Activated T-helper 2 cell treated with anti-CD3 and anti-CD28 coated beads, Interferon-gamma antibody, Interleukin-2, Interleukin-4, amounts not matched to agents 10 μg/mL and 5 μg/mL and 100 μg/mL, durations not matched to agents 14 hours and 24 hours and 36 hours (primary cell): ENCODE results near the gene EFNB1. TPM values are rescaled to one million over a fixed set of nuclear protein-coding genes. Genes with fewer than 3 reads are reported as not detected.

Experiments used
- DNase-seq: peaks from one replicate; pipeline ENCODE4 v3.0.0; 2021; ENCODE audit warnings: low spot score
- H3K27ac Mint-ChIP-seq: one replicate; pipeline ENCODE4 v1.8.0; 2021; ENCODE audit warnings: mixed read lengths
- H3K27me3 Mint-ChIP-seq: one replicate; pipeline ENCODE4 v1.8.0; 2021; ENCODE audit warnings: low read depth, mixed read lengths
- H3K36me3 Mint-ChIP-seq: one replicate; pipeline ENCODE4 v1.8.0; 2021; ENCODE audit warnings: low read depth, mixed read lengths
- H3K4me1 Mint-ChIP-seq: one replicate; pipeline ENCODE4 v1.8.0; 2021; ENCODE audit warnings: low read depth, mixed read lengths
- H3K4me3 Mint-ChIP-seq: one replicate; pipeline ENCODE4 v1.8.0; 2021; ENCODE audit warnings: low read depth, mild to moderate bottlenecking, moderate library complexity, mixed read lengths
- H3K9me3 Mint-ChIP-seq: one replicate; pipeline ENCODE4 v1.8.0; 2021; ENCODE audit warnings: mixed read lengths
- intact Hi-C: fragments of 100-400 bp; cut with micrococcal nuclease; formaldehyde crosslinking; loops from one replicate; pipeline ENCODE4 v1.15.1; 2023
- total RNA-seq: library from RNA; stranded (reverse); gene quantifications from 2 replicates; pipeline ENCODE4 v1.2.3, GENCODE V29; 2022

EFNB1 gene
- total RNA-seq, 1 donor from 2014 or later, result 7.4 TPM

DNA sequence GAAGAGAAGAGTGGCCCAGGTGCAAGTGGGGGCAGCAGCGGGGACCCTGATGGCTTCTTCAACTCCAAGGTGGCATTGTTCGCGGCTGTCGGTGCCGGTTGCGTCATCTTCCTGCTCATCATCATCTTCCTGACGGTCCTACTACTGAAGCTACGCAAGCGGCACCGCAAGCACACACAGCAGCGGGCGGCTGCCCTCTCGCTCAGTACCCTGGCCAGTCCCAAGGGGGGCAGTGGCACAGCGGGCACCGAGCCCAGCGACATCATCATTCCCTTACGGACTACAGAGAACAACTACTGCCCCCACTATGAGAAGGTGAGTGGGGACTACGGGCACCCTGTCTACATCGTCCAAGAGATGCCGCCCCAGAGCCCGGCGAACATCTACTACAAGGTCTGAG is 11.4 kb downstream of the EFNB1 start:
- Mint-ChIP-seq H3K36me3 (no peaks in the 10 kb centered on the region), H3K4me1 (no peaks in the 10 kb centered on the region), H3K27ac (no peak overlapping the region), H3K27me3 (no peaks in the 10 kb centered on the region), H3K9me3 (no peaks in the 10 kb centered on the region), H3K4me3 (no peak overlapping the region)
- no peak for DNase-seq
- intact Hi-C loops, result no loop called here

DNA sequence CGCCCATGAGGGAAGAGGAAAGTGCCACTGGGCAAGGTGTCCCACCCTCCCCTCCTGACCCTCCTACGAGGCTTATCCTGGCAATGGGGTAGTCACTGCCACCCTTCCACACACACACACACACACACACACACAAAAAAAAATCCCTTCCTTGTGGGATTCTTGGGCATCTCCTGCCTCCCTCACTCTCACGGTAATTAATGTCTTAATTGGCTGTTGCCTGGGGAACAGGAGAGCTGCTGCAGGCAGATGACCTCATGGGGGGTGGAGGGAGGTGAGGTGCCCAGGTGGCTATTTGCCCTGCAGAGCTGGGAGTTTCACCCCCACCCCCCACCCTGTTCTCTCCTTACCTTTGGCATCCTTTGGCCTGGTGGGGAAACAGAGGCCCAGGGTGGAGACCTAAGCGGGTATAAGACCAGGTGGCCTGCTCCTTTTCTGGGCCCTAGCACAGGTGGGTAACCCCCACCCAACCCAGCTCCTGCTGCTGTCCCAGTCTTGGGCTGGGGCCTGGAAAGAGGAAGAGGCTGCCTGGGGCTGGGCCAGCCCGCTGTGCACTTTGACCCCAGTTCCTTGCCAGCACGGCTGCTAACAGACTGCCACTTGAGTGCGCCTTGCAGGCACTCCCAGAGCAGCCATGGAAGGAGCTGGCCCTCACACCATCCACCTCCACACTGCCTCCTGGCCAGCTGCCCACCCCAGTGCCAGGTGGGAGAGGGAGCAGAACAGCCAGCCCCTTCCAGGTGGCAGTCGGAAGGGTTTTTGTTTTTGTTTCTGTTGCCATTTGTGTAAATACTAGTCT is 12.6 kb downstream of the EFNB1 start:
- Mint-ChIP-seq H3K27me3 (no peaks in the 10 kb centered on the region), H3K27ac (no peak overlapping the region), H3K9me3 (no peaks in the 10 kb centered on the region), H3K4me1 (no peaks in the 10 kb centered on the region), H3K4me3 (no peak overlapping the region), H3K36me3 (no peaks in the 10 kb centered on the region)
- no peak for DNase-seq
- intact Hi-C loops, result no loop called here

DNA sequence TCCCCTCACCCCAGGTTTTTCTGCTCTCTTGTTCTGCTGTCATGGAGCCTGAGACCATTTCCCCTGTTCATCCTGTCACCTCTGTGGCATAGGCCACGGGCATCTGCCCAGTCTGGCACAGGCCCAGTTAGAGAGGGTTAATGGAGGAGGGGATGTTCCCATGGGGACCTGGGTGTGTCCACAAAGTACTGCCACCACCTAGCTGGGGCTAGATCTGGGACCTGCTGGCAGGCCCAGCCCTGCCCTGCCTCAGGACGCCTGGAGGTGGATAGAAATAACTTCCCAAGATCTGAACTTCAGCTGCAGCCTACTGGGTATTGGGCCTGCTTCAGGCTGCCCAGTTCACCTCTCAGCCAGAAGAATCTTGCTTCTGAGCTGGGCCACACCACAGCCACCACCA is 13.5 kb downstream of the EFNB1 start:
- Mint-ChIP-seq H3K4me3 (no peak overlapping the region), H3K27ac (no peak overlapping the region), H3K9me3 (no peaks in the 10 kb centered on the region), H3K36me3 (no peaks in the 10 kb centered on the region), H3K4me1 (no peaks in the 10 kb centered on the region), H3K27me3 (no peaks in the 10 kb centered on the region)
- intact Hi-C loops, result no loop called here
- no peak for DNase-seq

DNA sequence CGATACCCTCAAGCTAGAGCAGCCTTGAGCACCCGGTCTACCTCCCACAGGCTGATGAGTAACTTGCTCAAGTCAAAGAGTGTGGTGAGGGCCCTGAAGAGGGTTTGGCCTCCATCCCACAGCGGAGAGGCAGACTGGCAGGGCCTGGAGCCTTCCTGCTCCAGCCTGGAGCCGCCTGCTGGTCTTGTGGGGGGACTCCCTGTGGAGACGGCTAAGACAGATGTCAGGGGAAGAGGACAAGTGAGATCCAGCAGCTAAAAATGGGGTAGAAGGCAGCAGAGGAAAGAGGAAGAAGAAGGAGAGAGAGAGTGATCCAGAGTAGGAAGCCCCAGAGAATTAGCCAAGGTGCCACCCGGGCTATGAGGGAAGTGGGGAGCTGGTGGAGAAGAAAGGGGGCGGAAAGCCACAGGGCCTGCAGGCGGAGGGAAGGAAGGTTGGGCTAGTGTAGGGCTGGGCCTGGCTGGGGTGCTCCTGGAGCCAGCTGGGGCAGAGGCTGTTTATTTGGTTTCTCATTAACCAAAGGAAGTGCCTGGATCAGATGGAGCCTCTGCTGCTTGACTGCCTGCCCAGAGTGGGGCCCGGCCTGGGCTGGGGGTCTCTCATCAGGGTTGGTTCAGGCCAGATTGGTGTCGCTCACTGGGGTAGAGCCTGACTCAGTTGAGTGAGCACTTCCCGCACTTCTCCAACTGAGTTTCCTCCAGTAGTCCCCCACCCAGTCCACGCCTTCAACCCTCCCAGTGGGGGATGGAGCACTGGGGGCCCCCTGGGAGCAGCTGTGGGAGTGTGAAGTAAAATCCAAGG is 14.2 kb downstream of the EFNB1 start:
- Mint-ChIP-seq H3K4me3 (no peak overlapping the region), H3K27ac (no peak overlapping the region), H3K36me3 (no peaks in the 10 kb centered on the region), H3K4me1 (no peaks in the 10 kb centered on the region), H3K27me3 (no peaks in the 10 kb centered on the region), H3K9me3 (no peaks in the 10 kb centered on the region)
- no peak for DNase-seq
- intact Hi-C loops, result no loop called here

DNA sequence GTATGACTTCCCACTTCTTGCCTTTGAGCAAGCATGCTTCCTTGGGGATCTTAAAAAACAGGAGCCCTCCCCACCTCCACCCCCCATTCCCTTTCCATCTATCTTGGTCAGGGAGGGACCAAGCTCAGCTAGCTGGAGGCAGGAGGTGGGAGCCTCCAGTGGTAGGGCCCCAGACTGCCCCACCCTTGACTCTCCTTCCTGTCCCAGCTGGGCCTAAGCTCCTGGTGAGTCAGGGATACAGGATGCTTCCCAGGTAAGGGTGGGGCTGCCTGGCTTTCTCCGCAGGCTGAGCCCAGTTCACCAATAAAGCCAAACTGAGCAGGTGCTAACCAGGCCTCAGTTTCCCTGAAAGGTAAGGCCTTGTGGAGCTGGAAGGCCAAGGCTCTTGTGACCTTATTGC is 15.2 kb downstream of the EFNB1 start:
- DNase-seq, result no peak
- Mint-ChIP-seq H3K27ac (no peak overlapping the region), H3K27me3 (no peaks in the 10 kb centered on the region), H3K36me3 (no peaks in the 10 kb centered on the region), H3K4me3 (no peak overlapping the region), H3K9me3 (no peaks in the 10 kb centered on the region), H3K4me1 (no peaks in the 10 kb centered on the region)
- intact Hi-C loops, result no loop called here

DNA sequence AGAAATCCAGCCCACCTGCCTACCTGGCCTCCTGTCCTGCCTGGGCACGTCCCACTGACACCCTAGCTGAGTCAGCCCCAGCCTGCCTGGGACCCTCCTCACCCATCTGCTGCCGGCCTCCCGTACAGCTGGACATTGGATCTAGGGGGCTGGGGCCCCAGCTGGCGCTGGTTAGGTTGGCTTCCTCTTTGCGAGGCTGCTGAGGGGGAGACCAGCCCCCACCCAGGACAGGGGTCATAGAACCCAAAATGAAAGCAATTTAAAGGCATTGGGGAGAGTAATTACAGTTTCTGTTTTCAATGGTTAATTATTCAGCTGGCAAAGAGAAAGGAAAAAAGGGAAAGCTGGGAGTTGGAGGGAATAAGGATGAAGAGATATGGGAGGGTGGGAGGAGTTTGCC is 15.8 kb downstream of the EFNB1 start:
- intact Hi-C loops, result no loop called here
- no peak overlapping the region for H3K27ac Mint-ChIP-seq
- no peaks in the 10 kb centered on the region for H3K4me1 Mint-ChIP-seq
- no peaks in the 10 kb centered on the region for H3K27me3 Mint-ChIP-seq
- H3K4me3 Mint-ChIP-seq, result no peak overlapping the region
- no peak for DNase-seq
- no peaks in the 10 kb centered on the region for H3K9me3 Mint-ChIP-seq
- no peaks in the 10 kb centered on the region for H3K36me3 Mint-ChIP-seq

DNA sequence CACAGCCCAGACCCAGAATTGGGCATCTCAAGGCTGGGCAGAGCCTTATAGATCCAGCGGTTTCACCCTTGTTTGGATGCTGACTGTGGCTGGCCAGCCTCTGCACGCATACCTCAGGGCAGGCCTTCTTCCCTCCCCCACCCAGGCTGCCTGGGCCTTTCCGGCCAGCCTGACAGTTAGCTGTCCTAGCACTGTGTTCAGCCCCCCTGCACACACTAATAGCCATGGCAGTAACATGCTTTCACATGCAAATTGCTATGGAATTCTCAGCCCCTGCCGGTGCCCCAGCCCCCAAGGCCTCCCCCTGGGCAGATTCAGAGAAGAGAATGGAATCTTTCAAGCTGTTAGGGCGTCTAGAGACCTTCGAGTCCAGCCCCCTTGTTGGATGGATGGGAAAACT is 17.7 kb downstream of the EFNB1 start:
- no peaks in the 10 kb centered on the region for H3K9me3 Mint-ChIP-seq
- H3K27ac Mint-ChIP-seq, result no peak overlapping the region
- no peak for DNase-seq
- no peaks in the 10 kb centered on the region for H3K27me3 Mint-ChIP-seq
- intact Hi-C loops, result no loop called here
- no peak overlapping the region for H3K4me3 Mint-ChIP-seq
- H3K36me3 Mint-ChIP-seq, result no peaks in the 10 kb centered on the region
- no peaks in the 10 kb centered on the region for H3K4me1 Mint-ChIP-seq

DNA sequence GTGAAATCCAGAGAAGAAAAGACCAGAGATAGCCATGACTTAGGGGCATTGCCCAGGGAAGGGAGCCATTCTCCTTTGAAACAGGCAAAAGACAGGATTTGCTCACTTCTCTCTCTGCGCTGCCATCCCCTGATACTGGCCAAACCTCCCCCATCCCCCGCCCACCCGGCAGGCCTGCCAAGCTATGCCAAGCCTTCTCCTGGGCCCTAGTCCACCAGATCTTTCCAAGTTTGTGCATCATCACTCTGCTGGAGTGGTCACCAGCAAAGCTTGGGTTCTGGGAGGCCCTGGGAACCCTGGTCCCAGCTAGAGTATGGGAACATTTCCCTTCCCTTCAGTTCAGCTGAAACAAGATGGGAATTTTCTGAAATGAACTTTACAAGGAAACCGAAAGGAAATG is 18.4 kb downstream of the EFNB1 start:
- no peak for DNase-seq
- Mint-ChIP-seq H3K9me3 (no peaks in the 10 kb centered on the region), H3K27ac (no peak overlapping the region), H3K4me1 (no peaks in the 10 kb centered on the region), H3K4me3 (no peak overlapping the region), H3K36me3 (no peaks in the 10 kb centered on the region), H3K27me3 (no peaks in the 10 kb centered on the region)
- intact Hi-C loops, result no loop called here

DNA sequence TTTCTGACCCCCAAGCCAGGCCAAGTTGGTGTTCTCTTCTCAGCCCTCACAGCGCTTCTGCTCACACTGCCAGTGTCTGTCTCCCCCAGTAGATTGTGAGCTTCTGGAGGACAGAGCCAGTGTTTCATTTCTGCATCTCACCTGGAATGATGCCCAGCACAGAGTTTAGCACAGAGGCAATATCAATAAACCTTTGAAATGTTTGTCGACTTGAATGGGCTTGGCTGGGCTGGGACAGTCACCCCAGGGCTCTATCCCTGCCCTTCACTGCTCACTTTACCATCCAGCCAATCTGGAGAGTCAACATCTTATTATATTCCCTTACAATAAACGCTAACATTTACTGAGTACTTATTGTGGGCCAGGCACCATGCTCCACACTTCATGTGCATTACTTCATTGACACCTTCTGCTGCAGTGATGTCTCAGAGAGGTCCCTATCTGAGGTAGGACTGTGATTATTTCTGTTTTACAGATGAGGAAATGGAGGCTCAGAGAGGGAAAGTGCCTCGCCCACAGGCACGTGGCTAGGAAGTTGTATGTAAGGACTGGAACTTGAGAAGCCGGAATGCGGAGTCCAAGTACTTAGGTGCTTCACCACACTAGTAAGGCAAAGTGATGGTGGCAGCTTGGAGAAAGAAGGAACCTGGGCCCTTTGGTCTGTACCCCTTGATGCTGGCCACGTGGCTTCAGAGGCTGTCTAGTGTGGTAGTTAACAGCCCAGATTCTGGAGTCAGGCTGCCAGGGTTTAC is 19.5 kb downstream of the EFNB1 start:
- intact Hi-C loops, result no loop called here
- Mint-ChIP-seq H3K27me3 (no peaks in the 10 kb centered on the region), H3K27ac (no peak overlapping the region), H3K4me1 (no peaks in the 10 kb centered on the region), H3K9me3 (no peaks in the 10 kb centered on the region), H3K36me3 (no peaks in the 10 kb centered on the region), H3K4me3 (no peak overlapping the region)
- no peak for DNase-seq

DNA sequence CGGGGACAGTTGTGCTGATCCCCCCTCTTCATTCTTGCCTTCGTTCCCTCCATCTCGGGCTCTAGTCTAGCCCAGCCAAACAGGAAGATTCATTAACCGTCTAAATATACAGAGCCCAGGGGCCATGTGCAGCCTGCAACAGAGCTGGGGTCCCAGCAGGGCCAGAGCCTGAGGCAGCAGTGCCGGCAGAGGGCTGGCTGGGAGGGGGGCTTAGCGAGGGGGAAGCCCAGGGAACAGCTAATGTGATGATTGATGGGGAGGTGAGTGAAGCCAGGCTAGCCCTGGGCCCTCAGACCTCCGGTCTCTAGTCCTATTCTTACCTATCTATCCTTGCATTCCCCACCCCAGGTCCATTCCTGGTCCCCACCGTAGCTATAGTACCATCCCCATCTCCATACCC is 22.3 kb downstream of the EFNB1 start:
- Mint-ChIP-seq H3K27me3 (no peaks in the 10 kb centered on the region), H3K9me3 (no peaks in the 10 kb centered on the region), H3K27ac (no peak overlapping the region), H3K4me1 (no peaks in the 10 kb centered on the region), H3K36me3 (no peaks in the 10 kb centered on the region), H3K4me3 (no peak overlapping the region)
- intact Hi-C loops, result no loop called here
- no peak for DNase-seq

DNA sequence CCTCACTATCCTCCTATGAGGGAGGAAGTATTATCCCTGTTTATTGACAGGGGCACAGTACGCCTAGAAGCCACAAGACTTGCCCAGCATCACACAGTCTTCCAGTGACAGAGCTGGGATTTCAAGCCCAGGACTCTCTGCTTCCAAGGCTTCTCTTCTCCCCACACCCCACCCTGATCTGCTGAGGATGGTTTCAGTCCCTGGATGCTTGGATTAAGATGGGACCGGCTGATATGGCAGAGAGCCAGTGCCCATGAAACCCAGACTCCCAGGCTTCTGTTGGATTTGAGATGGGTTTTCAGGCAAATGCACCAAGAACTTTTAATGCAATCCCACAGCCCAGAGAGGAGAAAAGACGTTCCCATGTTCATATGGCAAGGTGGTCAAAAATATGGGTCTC is 23.2 kb downstream of the EFNB1 start:
- no peak overlapping the region for H3K27ac Mint-ChIP-seq
- H3K9me3 Mint-ChIP-seq, result no peaks in the 10 kb centered on the region
- DNase-seq, result no peak
- H3K4me3 Mint-ChIP-seq, result no peak overlapping the region
- intact Hi-C loops, result no loop called here
- no peaks in the 10 kb centered on the region for H3K36me3 Mint-ChIP-seq
- H3K27me3 Mint-ChIP-seq, result no peaks in the 10 kb centered on the region
- no peaks in the 10 kb centered on the region for H3K4me1 Mint-ChIP-seq

DNA sequence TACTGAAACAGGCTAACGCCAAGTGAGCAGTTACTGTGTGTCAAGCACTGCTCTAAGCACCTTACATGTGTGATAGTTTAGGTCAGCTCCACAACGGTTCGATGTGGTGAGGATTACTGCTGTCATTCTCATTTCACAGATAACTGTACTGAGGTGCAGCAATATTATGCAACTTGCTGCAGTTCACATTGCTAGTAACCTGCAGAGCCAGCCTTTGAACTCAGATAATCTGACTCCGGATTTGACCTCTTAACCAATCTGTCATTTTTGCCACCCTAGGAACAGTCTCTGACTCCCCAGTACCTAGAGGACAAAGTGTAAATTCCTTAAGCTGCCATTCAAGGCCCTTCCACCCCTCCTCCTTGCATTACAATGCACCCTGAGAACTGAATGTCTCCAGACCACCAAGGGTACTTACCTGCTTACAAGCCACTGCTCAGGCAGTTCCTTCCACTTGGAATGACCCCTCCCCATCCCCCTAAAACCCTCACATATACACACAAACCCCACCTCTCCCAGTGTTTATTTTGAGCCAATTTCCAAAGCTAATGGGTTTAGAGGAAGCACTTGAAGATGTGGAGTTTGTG is 24.9 kb downstream of the EFNB1 start:
- Mint-ChIP-seq H3K4me1 (no peaks in the 10 kb centered on the region), H3K9me3 (no peaks in the 10 kb centered on the region), H3K4me3 (no peak overlapping the region), H3K36me3 (no peaks in the 10 kb centered on the region), H3K27me3 (no peaks in the 10 kb centered on the region), H3K27ac (no peak overlapping the region)
- intact Hi-C loops, result no loop called here
- DNase-seq, result no peak

DNA sequence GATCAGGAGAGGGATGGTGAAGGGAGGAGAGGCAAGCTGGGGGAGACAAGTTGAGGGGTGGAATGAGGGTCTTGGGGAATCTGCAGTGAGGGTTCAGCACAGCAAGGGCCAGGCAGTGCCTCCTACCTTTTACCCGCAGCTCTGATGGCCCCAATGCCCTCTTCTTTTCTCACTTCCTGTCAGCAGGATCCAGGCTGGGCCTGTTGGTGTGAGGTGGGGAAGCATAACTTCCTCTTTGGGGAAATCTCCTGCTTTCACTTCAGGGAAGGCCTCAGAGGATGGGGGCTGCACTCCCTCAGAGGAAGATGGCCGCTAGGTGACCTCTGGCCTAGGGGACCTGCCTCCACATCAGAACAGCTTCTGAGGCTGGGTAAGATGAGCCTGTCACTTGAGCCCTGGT is 36.5 kb downstream of the EFNB1 start:
- Mint-ChIP-seq H3K27me3 (no peaks in the 10 kb centered on the region), H3K4me3 (no peak overlapping the region), H3K4me1 (peaks cover 8% of the 10 kb centered on the region), H3K27ac (no peak overlapping the region), H3K9me3 (no peaks in the 10 kb centered on the region), H3K36me3 (no peaks in the 10 kb centered on the region)
- intact Hi-C loops, result no loop called here
- no peak for DNase-seq
